Nephron progenitor cell (in vitro differentiated cells): Measurements from ENCODE around the gene SUSD1.

ENCODE experiments used
- DNase-seq: peaks from one replicate; pipeline ENCODE4 v3.0.0; 2021
- H3K27ac Mint-ChIP-seq: 2 replicates; pipeline ENCODE4 v1.8.0; 2021; ENCODE audit warnings: mild to moderate bottlenecking, moderate library complexity, mixed read lengths
- H3K27me3 Mint-ChIP-seq: 2 replicates; pipeline ENCODE4 v1.8.0; 2021; ENCODE audit warnings: mild to moderate bottlenecking, low read depth, mixed read lengths; ENCODE audit not compliant: poor library complexity
- H3K36me3 Mint-ChIP-seq: 2 replicates; pipeline ENCODE4 v1.8.0; 2021; ENCODE audit warnings: low read depth, mixed read lengths
- H3K4me1 Mint-ChIP-seq: 2 replicates; pipeline ENCODE4 v1.8.0; 2021; ENCODE audit warnings: mixed read lengths
- H3K4me3 Mint-ChIP-seq: 2 replicates; pipeline ENCODE4 v1.8.0; 2021; ENCODE audit warnings: mild to moderate bottlenecking, moderate library complexity, mixed read lengths
- H3K9me3 Mint-ChIP-seq: 2 replicates; pipeline ENCODE4 v1.8.0; 2021; ENCODE audit warnings: mild to moderate bottlenecking, moderate library complexity, mixed read lengths
- TF ChIP-seq, protein P1 (sequence below): fragments of 200-600 bp; sonication (generic); IDR thresholded peaks from 2 replicates; pipeline ENCODE4 v1.5.0; 2021; ENCODE audit warnings: antibody characterized with exemption

The SUSD1 gene

DNA sequence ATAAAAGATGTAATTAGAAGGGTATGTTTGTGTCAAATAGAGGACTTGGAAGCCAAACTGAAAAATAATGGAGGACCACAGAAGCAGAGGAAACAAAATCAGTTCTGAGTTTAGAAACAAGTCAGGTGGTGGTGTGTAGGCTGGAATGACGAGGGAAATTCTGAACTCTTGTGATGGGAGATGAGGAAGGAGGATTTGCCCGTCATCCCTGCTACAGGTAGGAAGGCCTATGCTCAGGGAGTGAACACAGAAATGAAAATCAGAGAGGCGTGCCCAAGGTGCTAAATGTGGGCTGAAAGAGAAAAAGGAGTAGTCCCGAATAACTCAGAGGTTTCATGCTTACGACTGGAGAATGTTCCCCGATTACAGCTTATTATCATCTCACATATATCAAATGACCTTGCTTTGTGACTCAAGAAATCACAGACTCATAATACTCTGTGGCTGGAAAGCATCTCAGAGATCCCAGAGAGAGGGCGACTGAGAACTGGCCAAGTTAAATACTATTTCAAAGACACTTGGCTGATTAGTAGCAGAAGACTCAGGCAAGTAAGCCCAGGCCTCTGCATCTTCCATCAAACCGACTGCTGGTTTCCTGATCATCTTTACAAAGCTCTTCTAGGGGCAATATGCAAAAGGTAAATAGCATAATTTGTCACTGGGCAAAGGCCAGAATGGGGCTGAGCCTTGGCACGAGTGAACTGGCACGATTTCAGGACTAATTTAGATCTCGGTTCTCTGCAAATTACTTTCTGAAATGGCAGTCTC lies 126.0 kb downstream of the SUSD1 start:
- Mint-ChIP-seq H3K27ac (no peak overlapping the region), H3K4me1 (no peaks in the 10 kb centered on the region), H3K9me3 (peaks cover 10% of the 10 kb centered on the region), H3K36me3 (peaks cover 37% of the 10 kb centered on the region), H3K4me3 (no peak overlapping the region), H3K27me3 (no peaks in the 10 kb centered on the region)
- TF ChIP-seq, protein P1, sequence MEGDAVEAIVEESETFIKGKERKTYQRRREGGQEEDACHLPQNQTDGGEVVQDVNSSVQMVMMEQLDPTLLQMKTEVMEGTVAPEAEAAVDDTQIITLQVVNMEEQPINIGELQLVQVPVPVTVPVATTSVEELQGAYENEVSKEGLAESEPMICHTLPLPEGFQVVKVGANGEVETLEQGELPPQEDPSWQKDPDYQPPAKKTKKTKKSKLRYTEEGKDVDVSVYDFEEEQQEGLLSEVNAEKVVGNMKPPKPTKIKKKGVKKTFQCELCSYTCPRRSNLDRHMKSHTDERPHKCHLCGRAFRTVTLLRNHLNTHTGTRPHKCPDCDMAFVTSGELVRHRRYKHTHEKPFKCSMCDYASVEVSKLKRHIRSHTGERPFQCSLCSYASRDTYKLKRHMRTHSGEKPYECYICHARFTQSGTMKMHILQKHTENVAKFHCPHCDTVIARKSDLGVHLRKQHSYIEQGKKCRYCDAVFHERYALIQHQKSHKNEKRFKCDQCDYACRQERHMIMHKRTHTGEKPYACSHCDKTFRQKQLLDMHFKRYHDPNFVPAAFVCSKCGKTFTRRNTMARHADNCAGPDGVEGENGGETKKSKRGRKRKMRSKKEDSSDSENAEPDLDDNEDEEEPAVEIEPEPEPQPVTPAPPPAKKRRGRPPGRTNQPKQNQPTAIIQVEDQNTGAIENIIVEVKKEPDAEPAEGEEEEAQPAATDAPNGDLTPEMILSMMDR: no peak
- no peak for DNase-seq

DNA sequence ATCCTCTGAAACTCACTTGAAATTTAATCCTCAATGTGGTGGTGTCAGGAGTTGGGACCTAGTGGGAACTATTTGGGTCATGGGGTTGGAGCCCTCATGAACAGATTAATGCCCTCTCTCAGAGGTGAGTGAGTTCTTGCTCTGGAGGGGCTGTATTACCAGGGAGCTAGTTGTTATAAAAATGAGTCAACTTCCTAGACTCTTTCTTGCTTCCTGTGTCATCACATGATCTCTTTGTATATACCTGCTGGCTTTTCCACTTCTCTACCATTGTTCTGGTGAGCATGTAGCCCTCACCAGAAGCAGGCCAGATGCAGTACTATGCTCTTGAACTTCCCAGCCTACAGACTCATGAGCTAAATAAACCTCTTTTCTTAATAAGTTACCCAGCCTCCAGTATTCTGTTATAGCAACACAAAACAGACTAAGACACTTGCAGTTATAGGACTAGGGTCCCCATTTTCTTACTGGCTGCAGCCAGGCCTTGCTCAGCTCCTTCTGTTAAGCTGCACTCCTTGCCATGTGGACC lies 127.5 kb downstream of the SUSD1 start:
- peaks cover 5% of the 10 kb centered on the region for H3K9me3 Mint-ChIP-seq
- H3K4me3 Mint-ChIP-seq: no peak overlapping the region
- TF ChIP-seq, protein P1: no peak
- H3K4me1 Mint-ChIP-seq: no peaks in the 10 kb centered on the region
- no peaks in the 10 kb centered on the region for H3K27me3 Mint-ChIP-seq
- H3K27ac Mint-ChIP-seq: no peak overlapping the region
- DNase-seq: no peak
- peaks cover 28% of the 10 kb centered on the region for H3K36me3 Mint-ChIP-seq

DNA sequence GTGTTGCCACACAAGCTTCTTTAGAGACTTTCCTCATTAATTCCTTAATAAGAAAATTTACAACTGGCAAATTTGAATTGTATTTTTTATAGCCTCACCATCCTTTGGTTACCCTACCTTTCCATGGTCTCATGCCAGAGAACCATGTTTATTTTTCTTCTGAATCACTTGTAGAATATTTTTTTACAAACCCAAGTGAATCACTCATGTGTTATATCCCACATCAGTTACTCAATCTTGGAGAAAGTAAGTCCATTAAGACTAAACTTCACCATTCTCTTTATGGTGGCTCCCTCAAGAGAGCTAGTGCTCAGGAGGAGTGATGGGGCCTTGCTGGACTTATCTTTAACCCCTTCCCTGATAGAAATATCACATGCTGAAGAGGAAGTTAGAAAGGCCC lies 128.9 kb downstream of the SUSD1 start:
- no peaks in the 10 kb centered on the region for H3K27me3 Mint-ChIP-seq
- DNase-seq: no peak
- H3K27ac Mint-ChIP-seq: no peak overlapping the region
- peaks cover 27% of the 10 kb centered on the region for H3K36me3 Mint-ChIP-seq
- no peak overlapping the region for H3K4me3 Mint-ChIP-seq
- TF ChIP-seq, protein P1: no peak
- H3K4me1 Mint-ChIP-seq: peaks cover 7% of the 10 kb centered on the region
- H3K9me3 Mint-ChIP-seq: peaks cover 5% of the 10 kb centered on the region

DNA sequence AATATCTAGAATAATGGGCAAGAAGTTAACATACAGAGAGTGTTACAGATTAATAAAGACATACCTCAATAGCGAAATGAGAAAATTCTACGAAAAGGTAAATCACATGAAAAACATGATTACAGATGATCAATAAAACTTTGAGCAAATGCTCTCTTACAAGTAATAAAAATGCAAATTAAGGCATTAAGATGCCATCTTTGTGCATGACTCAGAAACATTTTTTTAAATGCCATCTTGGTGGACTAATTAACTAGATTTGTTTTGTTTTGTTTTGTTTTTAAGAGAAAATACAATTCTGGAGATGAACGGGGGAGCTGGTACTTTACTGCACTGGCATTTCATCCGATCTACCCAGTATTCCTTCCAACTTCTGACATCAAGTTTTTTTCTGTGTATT lies 130.2 kb downstream of the SUSD1 start:
- Mint-ChIP-seq H3K27me3 (peaks cover 2% of the 10 kb centered on the region), H3K4me1 (peaks cover 7% of the 10 kb centered on the region), H3K27ac (no peak overlapping the region), H3K36me3 (peaks cover 39% of the 10 kb centered on the region), H3K4me3 (no peak overlapping the region), H3K9me3 (peaks cover 5% of the 10 kb centered on the region)
- no peak for DNase-seq
- TF ChIP-seq, protein P1: no peak

DNA sequence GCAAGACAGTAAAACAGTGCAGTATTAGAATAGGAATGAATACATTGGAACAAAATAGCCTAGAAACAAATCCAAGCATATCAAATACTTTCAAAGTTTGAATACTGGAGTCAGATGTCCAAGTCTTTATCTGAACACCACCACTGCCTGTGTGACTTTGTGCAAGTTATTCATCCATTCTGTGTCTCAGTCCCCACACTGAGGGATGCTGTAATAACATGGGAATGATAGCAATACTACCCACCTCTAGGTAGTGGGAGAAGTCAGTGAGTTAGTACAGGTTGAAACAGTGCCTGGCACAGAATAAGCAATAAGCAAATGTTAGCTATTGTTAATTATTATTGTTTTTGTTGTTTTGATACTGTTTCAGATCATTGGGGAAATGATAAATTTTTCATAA lies 130.9 kb downstream of the SUSD1 start:
- TF ChIP-seq, protein P1: no peak
- Mint-ChIP-seq H3K36me3 (peaks cover 45% of the 10 kb centered on the region), H3K27ac (no peak overlapping the region), H3K4me1 (peaks cover 7% of the 10 kb centered on the region), H3K4me3 (no peak overlapping the region), H3K9me3 (peaks cover 5% of the 10 kb centered on the region), H3K27me3 (peaks cover 2% of the 10 kb centered on the region)
- DNase-seq: no peak

DNA sequence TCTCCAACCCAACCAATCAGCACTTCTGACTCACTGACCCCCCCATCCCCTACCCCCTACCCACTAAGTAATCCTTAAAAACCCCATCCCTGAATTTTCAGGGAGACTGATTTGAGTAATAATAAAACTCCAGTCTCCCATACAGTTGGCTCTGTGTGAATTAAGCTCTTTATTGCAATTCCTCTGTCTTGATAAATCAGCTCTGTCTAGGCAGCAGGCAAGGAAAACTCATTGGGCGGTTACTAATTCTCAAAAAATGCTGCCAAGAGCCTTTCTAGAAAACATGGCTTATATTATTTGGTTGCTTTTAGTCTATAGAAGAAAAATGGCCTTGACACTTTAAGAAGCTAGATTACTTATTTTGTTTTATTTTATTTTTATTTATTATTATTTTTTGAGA lies 131.7 kb downstream of the SUSD1 start:
- TF ChIP-seq, protein P1: no peak
- no peak overlapping the region for H3K4me3 Mint-ChIP-seq
- H3K9me3 Mint-ChIP-seq: peaks cover 5% of the 10 kb centered on the region
- peaks cover 2% of the 10 kb centered on the region for H3K27me3 Mint-ChIP-seq
- DNase-seq: no peak
- no peak overlapping the region for H3K27ac Mint-ChIP-seq
- peaks cover 7% of the 10 kb centered on the region for H3K4me1 Mint-ChIP-seq
- peaks cover 46% of the 10 kb centered on the region for H3K36me3 Mint-ChIP-seq
